ENCODE data around the gene FGF7.

GRCh38 chr15:49410641-49411040 is 12.4 kb upstream of the FGF7 start:
- TF ChIP-seq CTCF (IDR thresholded peaks at IDR 0.05) (no peak), POLR2A (IDR thresholded peaks at IDR 0.05) (no peak)

Measured in body of pancreas (tissue), 4 donors.